Retinal pigment epithelial cell (primary cell): ENCODE results near the gene ARL6IP4.
A peak's percentile ranks its signal among the peaks of the same experiment; 100 is the strongest.

Experiments
- DNase-seq: peaks from one replicate; pipeline ENCODE4 v3.0.0-alpha.2; 2010; ENCODE audit warnings: low read depth
- H3K4me3 ChIP-seq: 2 replicates; pipeline ENCODE4 v1.5.1; 2011; ENCODE audit warnings: mild to moderate bottlenecking, low read length, control low read depth, moderate library complexity
- TF ChIP-seq, protein P1 (sequence below): conservative IDR thresholded peaks from 2 replicates; pipeline ENCODE4 v1.5.1; 2011; ENCODE audit warnings: low read depth, low read length, control low read depth, inconsistent platforms

The ARL6IP4 gene

GRCh38 chr12:122949405-122949804, 31.1 kb upstream of the ARL6IP4 start:
- H3K4me3 ChIP-seq = no peak overlapping the region
- TF ChIP-seq, protein P1, sequence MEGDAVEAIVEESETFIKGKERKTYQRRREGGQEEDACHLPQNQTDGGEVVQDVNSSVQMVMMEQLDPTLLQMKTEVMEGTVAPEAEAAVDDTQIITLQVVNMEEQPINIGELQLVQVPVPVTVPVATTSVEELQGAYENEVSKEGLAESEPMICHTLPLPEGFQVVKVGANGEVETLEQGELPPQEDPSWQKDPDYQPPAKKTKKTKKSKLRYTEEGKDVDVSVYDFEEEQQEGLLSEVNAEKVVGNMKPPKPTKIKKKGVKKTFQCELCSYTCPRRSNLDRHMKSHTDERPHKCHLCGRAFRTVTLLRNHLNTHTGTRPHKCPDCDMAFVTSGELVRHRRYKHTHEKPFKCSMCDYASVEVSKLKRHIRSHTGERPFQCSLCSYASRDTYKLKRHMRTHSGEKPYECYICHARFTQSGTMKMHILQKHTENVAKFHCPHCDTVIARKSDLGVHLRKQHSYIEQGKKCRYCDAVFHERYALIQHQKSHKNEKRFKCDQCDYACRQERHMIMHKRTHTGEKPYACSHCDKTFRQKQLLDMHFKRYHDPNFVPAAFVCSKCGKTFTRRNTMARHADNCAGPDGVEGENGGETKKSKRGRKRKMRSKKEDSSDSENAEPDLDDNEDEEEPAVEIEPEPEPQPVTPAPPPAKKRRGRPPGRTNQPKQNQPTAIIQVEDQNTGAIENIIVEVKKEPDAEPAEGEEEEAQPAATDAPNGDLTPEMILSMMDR = no peak
- DNase-seq = no peak

- TF ChIP-seq, protein P1 = no peak
- no peak overlapping the region for H3K4me3 ChIP-seq
- DNase-seq = no peak
These were observed 30.4 kb upstream of the ARL6IP4 start for GRCh38 chr12:122949816-122950675.

- no peak overlapping the region for H3K4me3 ChIP-seq
- TF ChIP-seq, protein P1 = no peak
- DNase-seq = no peak
These were observed 29.1 kb upstream of the ARL6IP4 start for GRCh38 chr12:122951406-122951805.

- H3K4me3 ChIP-seq = no peak overlapping the region
- DNase-seq = no peak
- TF ChIP-seq, protein P1 = peak; percentile 91
These were observed 28.2 kb upstream of the ARL6IP4 start for GRCh38 chr12:122951979-122952892.

DNA sequence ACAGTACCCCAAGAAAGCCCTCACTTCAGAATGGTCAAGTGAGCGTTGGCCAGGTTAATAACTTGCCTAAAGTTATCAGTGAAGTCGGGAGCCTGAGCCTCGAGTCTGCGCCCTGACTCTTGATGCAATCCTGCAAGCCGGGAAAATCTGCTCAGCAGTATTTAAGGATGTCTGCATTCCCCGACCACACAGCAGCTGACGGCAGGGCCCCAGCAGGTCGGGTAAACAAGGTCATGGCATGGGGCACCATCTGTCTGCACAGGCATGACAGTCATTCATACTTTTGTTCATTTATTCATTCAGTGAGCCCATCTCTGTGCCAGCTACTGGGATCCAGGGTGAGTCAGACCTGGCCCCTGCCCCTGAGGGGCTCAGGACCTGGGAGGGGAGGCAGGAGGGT, 25.3 kb upstream of the ARL6IP4 start:
- no peak for DNase-seq
- TF ChIP-seq, protein P1 = no peak
- no peak overlapping the region for H3K4me3 ChIP-seq

DNA sequence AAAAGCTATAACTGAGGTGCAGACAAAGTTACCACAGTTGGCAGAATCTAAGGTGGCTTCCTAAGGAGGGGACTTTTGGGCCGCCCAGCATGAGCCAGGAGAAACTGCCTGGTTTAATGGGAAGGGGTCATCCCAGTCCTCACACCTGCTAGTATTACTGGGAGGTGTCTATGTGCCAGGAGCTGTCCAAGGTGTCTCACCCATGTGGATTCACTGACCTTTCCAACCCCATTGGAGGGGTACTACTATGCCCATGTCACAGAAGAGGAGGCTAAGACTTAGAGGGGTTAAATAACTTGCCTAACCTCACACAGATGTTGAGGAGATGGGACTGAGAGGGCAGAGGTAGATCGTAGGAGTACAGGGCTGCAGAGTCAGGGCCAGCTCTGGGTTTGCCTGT, 24.4 kb upstream of the ARL6IP4 start:
- no peak for DNase-seq
- TF ChIP-seq, protein P1 = no peak
- no peak overlapping the region for H3K4me3 ChIP-seq
